ENCODE measurements around the gene FLT4.
A peak's percentile ranks its signal among the peaks of the same experiment; 100 is the strongest.

FLT4 gene

DNA sequence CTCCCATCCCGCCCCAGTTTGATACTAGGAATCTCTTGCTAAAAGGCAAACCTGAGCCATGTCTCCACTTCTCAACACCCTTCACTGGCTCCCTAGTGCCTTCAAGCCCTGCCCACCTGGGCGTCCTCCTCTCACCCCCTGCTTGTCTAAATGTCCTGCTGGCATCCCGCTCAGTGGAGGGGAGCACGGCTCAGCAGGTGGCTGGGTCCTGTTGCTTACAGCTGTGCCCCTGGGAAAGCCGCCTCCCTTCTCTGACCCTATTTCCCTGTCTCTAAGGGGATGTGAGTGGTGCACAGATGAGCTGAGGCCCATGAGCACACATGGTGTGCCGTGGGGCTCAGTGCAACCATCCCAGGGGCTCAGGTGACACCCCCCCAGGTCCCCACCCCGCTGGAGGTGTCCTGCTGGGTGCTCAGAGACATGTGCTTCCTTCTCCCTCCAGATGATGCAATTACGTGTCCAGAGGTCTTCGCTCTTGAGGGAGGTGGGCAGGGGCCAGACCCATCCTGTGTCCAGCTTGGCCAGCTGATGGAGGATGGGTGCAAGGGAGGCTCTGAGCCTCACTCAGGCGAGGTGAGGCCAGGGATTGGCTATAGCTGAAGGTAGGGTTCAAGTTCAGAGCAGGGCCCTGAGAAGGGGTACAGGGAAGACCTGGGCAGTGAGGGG is 24.1 kb downstream of the FLT4 start:
- DNase-seq = no peak

DNA sequence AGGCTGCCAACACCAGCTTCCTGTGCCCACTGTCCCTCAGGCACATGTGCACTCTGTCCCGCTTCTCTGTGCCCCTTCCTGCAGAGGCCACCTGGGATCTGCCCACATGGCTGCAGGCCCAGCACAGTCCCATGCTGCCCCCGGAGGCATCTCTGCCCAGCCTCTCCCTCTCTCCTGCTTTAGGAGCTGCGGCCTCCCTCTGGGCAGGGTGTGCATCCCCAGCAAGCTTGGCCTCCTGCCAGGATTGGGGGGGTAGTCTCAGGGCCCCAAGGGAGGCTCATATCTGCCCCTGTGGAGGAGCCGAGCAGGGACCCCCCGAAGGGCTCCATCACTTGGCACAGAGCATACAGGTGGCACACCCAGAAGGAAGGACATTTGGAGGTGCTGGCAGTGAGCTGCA is 24.8 kb downstream of the FLT4 start:
- DNase-seq = no peak

DNA sequence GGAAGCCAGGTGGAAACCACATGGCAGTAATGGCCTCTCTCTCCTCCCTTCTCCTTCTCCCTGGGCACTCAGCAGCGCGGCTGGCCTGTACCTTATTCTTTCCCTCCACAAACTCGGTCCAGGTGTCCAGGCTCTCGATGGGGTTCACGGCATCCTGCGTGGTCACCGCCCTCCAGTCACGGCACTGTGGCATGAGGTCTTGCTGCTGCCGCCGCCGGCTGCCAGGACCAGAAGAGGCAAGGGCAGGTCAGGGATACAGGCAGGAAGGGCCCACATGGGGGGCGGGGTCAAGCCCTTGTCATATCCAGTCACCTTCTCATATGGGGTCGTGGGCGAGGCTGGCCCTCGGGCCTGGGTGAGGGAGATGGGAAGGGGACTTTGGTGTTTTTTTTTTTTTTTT is 25.6 kb downstream of the FLT4 start:
- DNase-seq = no peak

DNA sequence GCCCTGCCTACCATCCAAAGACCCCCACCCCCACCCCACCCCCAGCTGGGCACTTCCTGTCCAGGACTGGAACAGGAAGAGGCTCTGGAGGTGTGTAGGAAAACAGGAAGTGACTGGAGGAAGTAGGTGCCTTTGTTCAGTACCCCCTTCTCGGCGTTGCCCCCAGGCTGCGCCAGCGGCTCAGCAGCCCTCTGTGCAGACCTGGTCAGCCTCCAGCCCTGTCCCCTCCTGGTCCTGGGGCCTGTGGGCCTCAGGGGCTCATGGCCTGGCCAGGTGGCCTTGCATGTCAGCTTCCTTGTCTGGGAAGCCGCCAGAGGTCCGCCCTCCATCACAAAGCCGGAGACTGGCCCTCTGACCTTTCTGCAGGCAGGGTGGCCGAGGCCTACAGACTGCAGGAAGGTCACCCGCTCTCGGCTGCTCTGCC is 26.0 kb downstream of the FLT4 start:
- no peak for DNase-seq

DNA sequence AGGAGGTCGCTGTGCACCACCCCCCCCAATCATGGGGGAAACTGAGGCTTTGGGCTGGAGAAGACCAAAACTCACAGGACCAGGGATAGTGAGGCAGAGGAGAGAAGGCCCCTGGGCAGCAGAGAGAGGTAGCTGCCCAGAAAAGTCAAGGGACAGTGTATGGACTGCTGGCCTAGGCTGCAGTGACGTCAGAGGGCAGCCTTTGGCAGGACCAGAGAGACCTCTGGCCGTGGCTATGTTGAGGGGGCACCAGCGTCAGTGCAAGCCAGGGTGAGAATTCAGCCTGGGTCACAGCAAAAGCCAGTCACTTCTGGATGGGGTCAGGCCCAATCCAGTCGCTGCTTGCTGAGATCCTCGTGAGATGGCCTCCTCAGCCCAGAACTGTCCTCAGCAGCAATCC is 26.5 kb downstream of the FLT4 start:
- DNase-seq = no peak

DNA sequence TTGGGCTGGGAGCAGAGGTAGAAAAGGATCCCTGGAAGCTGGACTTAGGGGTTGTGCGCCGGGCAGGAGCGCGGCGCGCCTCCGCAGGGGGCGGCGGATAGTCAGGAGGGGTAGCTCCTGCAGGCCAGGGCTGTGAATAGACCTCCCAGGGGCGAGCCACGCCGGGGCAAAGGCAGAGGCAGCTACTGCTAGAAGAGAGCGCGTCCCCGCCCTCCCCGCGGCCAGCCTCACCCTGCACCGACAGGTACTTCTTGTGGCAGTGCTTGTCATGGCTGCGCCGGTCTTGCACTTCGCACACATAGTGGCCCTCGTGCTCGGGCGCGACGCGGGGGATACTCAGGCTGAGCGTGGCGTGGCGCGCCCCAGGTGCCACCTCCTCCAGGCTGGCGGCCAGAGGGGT is 28.1 kb downstream of the FLT4 start:
- no peak for DNase-seq

DNA sequence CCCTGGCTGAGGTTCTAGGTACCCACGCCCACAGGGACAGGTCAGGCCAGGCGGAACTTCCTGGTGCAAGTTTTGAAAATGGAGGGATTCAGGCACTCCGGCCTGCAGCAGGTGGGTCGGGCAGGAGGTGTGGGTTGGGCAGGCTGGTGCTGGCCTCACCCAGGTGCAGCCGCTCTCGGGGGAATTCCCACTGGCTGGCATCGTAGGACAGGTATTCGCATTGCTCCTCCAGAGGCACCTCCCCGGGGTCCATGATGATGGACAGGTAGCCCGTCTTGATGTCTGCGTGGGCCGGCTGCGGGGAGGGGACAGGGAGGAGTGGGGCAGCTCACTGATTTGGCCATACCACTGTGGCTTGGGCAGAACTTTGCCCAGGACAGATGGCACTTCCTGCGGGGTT is 29.4 kb downstream of the FLT4 start:
- DNase-seq = no peak

DNA sequence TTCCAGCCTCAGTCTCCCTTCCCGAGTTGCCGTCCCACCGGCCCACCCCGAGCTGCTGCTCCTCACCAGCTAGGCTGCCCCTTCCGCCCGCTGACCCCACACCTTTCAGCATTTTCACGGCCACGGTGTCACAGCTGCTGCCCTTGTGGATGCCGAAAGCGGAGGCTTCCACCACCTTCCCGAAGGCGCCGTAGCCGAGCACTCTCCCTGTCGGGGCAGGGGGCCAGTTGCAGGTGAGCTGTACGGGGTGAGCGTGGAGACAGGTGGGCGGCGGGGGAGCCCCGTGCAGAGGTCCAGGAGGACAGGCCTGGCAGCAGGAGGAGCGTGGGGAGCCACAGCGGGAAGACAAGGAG is 29.9 kb downstream of the FLT4 start:
- no peak for DNase-seq

DNA sequence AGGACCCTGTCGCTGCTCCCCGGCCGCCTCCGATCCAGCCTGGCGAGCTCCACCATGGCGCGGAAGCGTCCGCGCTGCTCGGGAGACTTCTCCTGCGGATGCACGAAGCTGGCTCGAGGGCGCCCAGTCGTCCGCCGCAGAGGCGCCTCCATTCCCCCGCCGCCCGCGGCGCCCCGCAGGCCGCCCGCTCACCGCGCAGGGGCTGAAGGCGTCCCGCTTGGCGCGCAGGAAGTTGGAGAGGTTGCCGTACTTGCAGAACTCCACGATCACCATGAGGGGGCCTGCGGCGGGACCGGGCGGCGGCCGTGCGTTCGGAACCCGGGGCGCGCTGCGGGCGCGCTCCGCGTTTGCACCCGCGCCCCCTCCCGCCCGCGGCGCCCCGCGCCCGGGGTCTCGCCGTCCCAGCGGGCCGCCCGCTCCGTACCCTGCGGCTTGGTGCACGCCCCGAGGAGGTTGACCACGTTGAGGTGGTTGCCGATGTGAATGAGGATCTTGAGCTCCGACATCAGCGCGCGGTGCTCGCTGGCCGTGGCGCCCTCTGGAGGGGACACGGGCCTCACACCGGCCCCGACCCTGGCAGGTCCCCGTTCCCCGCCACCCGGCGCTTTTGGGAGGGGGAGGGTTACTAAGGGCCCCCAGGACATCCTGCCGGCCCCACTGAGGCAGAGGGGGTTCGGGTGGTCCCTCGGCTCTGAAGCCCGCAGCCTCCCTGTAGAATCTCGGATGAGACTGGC is 30.4 kb downstream of the FLT4 start:
- DNase-seq = peak; percentile 34 to 63

DNA sequence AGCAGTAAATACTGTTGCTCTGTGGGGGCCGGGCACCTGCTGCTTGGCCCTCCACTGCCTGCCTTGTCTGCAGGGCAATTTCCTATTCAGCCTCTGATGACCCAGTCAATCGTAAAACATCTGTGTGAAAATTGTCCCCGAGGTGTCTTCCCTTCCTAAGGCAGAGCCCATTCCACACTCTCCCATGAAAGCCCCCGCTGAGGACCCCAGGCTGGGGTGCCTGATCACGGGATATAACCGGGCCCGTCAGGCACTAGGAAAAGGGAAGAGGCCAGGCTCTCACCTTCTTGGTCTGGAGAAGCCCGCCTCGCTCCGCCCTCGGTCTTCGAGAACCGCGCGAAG is 30.9 kb downstream of the FLT4 start:
- DNase-seq = no peak

DNA sequence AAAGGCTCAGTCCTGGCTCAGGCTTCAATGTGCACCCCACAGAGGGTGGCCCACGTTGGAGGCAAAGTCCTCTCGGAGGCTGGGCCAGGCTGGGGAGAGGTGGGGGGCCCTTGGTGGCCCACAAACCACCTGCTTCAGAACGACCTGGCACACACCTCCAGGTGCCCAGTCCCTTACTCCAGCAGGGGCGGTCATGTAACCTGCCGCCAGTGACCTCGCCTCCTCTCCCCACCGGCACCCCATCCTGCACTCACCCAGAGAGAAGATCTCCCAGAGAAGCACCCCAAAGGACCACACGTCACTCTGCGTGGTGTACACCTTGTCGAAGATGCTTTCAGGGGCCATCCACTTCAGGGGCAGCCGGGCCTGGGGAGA is 35.6 kb downstream of the FLT4 start:
- no peak for DNase-seq

DNA sequence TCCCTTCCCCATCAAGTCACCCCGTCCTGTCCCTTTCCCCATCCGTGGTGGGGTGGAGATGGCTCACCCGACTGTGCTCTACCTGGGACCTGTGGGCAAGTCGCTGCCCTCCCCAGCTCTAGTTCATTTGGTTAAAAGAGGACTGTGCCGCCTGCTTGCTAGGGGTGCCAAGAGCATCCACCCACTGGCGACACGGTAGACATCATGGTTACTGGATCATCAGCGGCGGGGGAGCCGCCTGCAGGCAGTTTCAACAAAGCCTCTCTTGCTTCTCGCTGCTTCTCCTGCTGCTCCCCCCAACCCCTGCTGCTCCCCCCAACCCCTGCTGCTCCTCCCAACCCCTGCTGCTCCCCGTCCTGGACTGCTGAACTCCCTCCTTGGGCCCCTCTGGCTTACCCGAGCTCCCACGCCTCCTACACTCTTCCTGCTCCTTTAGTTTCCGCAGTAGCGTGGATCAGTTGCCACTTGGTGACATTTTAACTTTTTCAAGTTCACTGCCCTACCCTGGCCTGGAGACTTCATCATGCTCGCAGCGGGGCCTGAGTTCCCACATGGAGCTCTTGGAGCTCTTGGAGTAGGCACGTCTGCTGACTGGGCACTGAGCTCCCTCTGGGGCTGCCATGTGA is 36.1 kb downstream of the FLT4 start:
- DNase-seq = no peak

DNA sequence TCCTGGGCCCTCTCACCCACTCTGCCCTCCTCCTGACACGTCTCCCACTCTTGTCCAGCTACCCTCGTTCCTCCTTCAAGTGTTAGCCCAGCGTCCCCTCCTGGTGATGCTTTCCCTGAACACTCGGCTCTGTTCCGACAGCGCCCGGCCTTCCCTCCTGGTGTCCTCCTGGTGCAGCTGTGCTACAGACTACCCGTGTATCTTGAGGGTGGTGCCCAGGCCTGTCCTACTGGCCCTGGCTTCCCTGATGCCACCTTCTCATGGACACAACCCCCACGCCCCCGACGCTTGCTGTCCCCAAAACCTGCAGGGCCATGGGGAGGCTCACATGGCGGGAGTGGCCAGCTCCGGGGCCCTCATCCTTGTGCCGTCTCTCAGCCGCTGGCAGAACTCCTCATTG is 36.7 kb downstream of the FLT4 start:
- DNase-seq = no peak

DNA sequence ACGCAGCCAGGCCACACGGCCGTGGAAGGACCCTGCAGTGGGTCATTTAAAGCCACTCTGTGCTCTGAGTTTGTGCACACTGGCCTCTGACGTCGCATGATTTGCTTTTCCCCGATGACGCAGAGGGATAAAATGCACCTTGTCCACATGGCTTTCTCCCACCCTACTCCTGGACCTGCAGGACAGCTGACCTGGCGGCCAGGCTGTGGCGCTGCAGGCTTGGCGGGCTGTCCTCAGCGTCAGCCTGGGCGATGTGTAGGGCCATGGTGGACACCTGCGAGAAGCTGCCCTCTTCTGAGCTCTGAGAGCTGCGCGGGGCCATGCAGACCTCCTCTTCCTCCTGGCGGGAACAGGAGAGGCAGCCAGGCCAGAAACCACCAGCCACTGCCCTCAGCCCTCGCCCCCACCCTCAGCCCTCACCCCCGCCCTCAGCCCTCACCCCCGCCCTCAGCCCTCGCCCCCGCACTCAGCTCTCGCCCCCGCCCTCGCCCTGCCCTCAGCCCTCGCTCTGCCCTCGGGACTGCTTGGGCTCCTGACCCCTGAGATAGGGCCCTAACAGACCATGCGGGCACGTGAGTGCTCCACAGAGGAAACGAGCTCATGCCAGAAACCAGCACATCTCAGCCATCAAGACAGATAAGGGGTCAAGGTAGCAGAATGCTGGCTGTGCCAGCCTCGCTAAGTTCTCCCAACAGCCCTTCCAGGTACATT is 38.1 kb downstream of the FLT4 start:
- DNase-seq = no peak

DNA sequence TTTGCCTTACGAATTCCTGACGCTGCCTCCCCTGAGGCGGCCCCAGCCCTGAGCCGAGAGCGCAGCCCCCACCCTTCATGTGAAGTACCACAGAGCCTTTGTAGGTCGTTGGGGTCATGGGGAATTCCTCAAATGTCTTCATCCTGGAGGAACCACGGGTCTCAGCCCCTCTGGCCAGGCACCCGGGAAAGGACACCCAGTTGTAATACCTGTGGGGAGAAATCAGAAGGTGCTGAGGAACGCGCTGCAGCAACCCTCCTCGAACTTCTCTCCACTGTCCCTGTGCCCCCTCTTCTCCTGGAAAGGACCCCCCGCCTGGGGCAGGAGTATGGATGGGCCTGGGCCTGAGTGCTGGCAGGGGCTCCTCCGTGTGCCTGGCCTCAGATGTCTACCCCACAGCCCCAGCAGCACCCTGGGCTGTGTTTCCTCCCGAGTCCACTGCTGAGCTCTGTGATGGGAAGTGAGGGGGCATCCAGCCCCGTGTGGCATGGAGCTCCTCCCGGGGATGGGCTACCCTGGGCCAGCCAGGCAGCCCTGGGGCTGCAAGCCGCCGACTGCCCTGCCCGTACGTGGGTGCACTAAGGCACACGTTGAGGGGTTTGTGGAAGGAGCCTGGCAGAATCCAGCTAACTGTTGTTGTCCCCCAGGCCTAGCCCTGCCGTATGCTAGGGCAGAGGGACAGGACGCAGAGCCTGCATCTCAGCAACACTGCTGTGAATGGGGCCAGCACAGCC is 39.4 kb downstream of the FLT4 start:
- DNase-seq = no peak

DNA sequence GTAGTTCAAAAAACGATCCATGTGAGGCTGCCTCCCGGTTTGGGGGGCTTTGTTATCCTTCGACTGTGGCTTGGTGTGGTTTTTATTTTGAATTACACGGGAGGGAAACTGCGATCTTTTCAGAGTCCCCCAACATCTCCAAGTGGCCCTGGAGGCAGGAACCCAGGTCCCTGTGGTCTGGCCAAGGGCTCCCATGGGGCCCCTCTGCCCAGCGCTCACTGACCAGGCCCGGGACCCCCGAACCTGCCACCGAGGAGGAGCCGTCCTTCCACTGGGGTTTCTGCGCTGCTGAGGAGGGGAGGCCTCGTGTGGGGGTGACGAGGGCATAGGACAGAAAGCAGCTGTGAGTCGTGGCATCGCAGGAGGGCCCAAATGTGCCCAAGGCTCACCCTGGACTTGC is 40.0 kb downstream of the FLT4 start:
- DNase-seq = no peak

DNA sequence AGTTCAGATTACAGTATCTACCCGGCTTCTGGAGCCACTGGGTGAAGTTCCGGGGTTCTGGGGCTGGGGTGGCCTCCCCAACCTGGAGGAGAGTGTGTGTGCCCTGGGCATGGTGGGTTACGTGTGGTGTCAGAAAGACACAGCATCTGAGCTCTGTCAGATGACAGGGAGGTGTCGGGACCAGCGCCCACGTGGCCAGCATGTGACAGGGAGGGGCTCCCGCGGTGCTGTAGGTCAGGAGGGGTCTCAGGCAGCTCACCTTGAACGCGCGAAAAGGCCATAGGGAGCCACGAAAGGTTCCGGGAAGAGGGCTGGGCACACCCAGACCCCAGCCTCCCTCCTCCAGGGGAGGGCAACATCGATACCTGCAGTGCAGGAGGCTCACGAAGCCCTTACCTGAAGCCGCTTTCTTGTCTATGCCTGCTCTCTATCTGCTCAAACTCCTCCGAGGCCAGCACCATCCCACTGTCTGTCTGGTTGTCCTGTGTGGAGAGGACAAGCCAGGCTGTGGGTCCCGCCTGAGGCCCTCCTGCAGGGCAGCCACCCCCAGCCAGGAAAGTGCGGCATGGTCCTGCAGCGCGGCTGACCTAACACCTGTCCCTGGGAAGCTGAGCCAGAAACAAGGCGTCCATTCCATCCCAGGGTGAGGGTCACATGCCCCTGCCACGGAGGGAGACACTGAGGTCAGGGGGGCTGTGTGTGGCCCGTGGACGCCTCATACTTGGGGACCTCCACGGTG is 40.7 kb downstream of the FLT4 start:
- DNase-seq = no peak

DNA sequence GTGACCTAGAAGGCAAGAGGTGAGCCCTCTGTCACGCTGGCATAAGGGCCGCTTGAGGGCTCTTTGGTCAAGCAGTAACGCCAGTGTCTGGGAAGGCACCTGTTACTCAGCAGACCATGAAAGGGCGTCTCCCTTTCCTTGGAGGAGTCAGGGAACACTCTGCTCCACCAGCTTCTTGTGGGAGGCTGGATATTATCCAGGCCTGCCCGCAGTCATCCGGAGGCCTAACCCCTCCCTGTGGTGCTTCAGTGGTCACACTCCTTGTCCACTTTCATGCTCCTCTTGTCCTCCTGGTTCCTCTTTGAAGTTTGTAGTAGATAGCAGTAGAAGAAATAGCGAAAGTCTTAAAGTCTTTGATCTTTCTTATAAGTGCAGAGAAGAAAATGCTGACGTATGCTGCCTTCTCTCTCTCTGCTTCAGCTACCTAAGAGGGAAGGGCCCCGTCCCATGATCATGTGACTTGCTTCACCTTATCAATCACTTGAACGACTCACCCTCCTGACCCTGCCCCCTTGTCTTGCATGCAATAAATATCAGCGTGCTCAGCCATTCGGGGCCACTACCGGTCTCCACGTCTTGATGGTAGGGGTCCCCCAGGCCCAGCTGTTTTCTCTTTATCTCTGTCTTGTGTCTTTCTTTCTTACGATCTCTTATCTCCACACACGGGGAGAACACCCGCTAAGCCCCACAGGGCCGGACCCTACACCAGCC is 41.4 kb downstream of the FLT4 start:
- no peak for DNase-seq

DNA sequence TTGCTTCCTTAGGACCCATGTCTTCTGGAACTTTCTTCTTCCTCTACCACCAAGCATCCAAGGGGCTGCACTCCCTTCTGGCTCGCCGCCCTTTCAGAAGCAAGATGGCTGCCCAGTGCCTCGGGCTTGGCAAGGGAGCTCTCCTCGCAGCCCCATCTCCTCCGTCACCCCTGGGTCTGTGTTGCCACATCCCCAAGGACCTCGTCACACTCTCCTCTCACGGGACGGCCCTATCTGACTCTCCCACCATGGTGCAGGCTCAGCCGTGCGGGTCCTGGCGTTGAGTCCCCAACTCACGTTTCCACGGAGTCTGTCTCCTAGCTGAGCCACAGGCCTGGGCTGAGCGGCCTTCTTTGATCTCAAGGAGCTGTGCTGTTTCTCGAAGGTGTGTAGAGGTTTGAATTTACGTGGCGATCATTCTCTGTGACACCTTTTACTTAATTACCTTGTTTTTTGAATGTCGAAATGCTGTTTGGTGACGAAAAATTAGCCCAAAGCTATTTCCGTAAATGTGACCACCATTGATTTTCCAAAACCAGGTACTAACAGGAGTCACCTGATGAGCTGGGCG is 43.1 kb downstream of the FLT4 start:
- no peak for DNase-seq

DNA sequence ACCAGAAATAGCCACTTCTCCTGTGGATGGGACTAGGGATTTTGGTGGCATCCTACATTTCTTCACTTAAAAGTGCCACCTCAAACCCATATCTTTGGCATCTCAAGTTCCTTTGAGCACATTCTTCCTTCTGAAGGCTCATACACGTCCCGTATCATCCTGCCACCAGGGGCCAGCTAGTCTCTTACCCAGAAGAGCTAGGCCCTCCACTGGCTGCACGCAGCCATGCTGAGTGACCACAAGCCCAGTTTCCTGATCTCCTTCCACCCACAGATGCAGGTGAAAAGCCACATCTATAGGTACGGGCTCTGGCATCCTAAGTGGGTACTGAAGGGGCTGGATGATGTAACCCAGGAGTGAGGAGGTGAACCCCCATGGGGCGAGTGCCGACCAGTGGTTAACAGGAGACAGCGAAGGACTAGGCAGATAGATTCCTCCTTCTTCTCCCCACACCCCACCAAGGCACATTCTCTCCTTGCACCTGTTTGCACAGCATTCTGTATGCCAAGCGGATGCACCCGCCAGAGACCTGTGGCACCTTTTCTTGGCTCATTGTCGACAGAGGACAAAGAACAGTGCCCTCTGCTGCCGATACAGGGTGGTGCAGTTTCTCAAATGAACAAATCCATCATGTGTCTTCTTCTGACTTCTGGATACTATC is 43.7 kb downstream of the FLT4 start:
- peak; percentile 69 to 77 for DNase-seq

DNA sequence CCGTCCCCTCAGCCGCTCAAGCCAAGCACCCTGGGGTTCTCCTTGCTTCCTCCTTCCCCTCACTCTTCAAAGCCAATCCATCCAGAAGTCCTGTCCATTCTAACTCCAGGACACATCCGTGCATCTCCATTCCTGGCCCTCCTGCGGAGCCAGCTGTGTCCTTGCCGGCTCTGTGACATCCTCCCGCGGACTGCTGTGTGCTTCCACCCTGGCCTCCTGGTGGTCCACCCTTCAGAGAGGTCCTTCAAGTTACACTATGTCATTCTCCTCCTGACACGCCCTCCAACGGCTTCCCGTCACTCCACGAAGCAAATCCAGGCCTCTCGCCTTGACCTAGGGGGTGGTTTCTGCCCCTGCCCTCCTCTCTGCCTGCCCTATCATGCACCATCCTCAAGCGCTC is 45.1 kb downstream of the FLT4 start:
- no peak for DNase-seq
